Cardiac septum (tissue), 1 donor: ENCODE measurements around the gene PIH1D1. TPM values are rescaled to one million over a fixed set of nuclear protein-coding genes. Genes with fewer than 3 reads are reported as not detected.
A peak's percentile ranks its signal among the peaks of the same experiment; 100 is the strongest.

ENCODE experiments used
- DNase-seq: peaks from one replicate; pipeline ENCODE4 v3.0.0-alpha.2; 2020; ENCODE audit warnings: low spot score
- intact Hi-C: fragments of 100-400 bp; cut with DNase I; formaldehyde crosslinking; loops from one replicate; pipeline ENCODE4 v1.14.0; 2022
- microRNA-seq: library from miRNA; unstranded; fragments of <30 nt; microRNA quantifications from one replicate; pipeline ENCODE4 v1.2.0, GENCODE V29; 2020
- total RNA-seq: library from RNA; stranded (reverse); fragmentation: NEBNext Ultra II Directional; extraction: Animal tissue kit (Norgen Biotek cat#: 25700); gene quantifications from one replicate; pipeline ENCODE4 v1.2.1, GENCODE V29; 2021
- donor health status: DM: no; HTN: no; CAD: no.

PIH1D1 gene
- total RNA-seq, 1 donor from 2014 or later: 24.2 TPM

- intact Hi-C loops: no loop called here
- DNase-seq: no peak
Measured at GRCh38 chr19:49408816-49409440, 42.7 kb downstream of the PIH1D1 start.

- DNase-seq: no peak
- intact Hi-C loops: no loop called here
Measured at GRCh38 chr19:49407482-49408015, 44.1 kb downstream of the PIH1D1 start.

GRCh38 chr19:49407079-49407478 is 44.5 kb downstream of the PIH1D1 start:
- intact Hi-C loops: no loop called here
- no peak for DNase-seq

GRCh38 chr19:49403404-49404187 is 48.0 kb downstream of the PIH1D1 start:
- intact Hi-C loops: no loop called here
- no peak for DNase-seq

- no peak for DNase-seq
- intact Hi-C loops: no loop called here
Measured at GRCh38 chr19:49400029-49400428, 51.6 kb downstream of the PIH1D1 start.

- intact Hi-C loops: no loop called here
- no peak for DNase-seq
Measured at GRCh38 chr19:49398931-49399330, 52.7 kb downstream of the PIH1D1 start.

- DNase-seq: no peak
- intact Hi-C loops: no loop called here
Measured at GRCh38 chr19:49398001-49398615, 53.5 kb downstream of the PIH1D1 start.

- DNase-seq: no peak
- intact Hi-C loops: no loop called here
Measured at GRCh38 chr19:49396738-49397505, 54.7 kb downstream of the PIH1D1 start.

Small RNAs within 50 kb of the gene (microRNA-seq; reads per million reads assigned to microRNA genes)
- 305 reads per million, percentile 71 among the genes with 10 or more reads in this experiment for gene MIR150

Other genes starting within 250 kb of the PIH1D1 start
- 0.67 TPM for gene SLC6A16, start 126.6 kb downstream of the PIH1D1 start, total RNA-seq
- gene CD37, start 116.4 kb downstream of the PIH1D1 start, total RNA-seq: 4.8 TPM
- 39.9 TPM for gene TEAD2, start 89.4 kb downstream of the PIH1D1 start, total RNA-seq
- not detected for gene DKKL1, start 87.9 kb downstream of the PIH1D1 start, total RNA-seq
- gene KASH5, start 63.6 kb downstream of the PIH1D1 start, total RNA-seq: not detected
- gene PTH2, start 28.4 kb downstream of the PIH1D1 start, total RNA-seq: not detected
- not detected for gene GFY, start 26.4 kb downstream of the PIH1D1 start, total RNA-seq
- gene SLC17A7, start 10.3 kb downstream of the PIH1D1 start, total RNA-seq: 1.6 TPM
- 7.7 TPM for gene ALDH16A1, start 1.4 kb upstream of the PIH1D1 start, total RNA-seq
- gene FLT3LG, start 22.4 kb upstream of the PIH1D1 start, total RNA-seq: 3.8 TPM
- 1,030 TPM for gene RPL13A, start 35.8 kb upstream of the PIH1D1 start, total RNA-seq
- 729 TPM for gene RPS11, start 44.6 kb upstream of the PIH1D1 start, total RNA-seq
- gene FCGRT, start 60.8 kb upstream of the PIH1D1 start, total RNA-seq: 50.6 TPM
- gene RCN3, start 76.2 kb upstream of the PIH1D1 start, total RNA-seq: 14.0 TPM
- gene NOSIP, start 128.7 kb upstream of the PIH1D1 start, total RNA-seq: 34.5 TPM
- gene PRRG2, start 129.5 kb upstream of the PIH1D1 start, total RNA-seq: 0.40 TPM
- gene PRR12, start 139.4 kb upstream of the PIH1D1 start, total RNA-seq: 15.9 TPM
- 171 TPM for gene RRAS, start 188.3 kb upstream of the PIH1D1 start, total RNA-seq
- 53.1 TPM for gene SCAF1, start 190.4 kb upstream of the PIH1D1 start, total RNA-seq
- gene IRF3, start 214.0 kb upstream of the PIH1D1 start, total RNA-seq: 33.7 TPM
- 8.9 TPM for gene BCL2L12, start 214.1 kb upstream of the PIH1D1 start, total RNA-seq
- 124 TPM for gene PRMT1, start 225.5 kb upstream of the PIH1D1 start, total RNA-seq
- gene ADM5, start 237.8 kb upstream of the PIH1D1 start, total RNA-seq: 0.19 TPM
- 3.1 TPM for gene CPT1C, start 239.3 kb upstream of the PIH1D1 start, total RNA-seq